Liver (tissue), 3 donors: ENCODE data around the gene EXOC4.

ENCODE experiments used
- NR2F2 ChIP-seq: IDR thresholded peaks from 2 replicates; pipeline ENCODE4 v1.6.1; 2016; ENCODE audit warnings: antibody characterized with exemption
- RAD21 ChIP-seq, 2 donors: IDR thresholded peaks; 2 replicates each; pipeline ENCODE4 v1.6.1; 2016; ENCODE audit warnings: antibody characterized with exemption in 2 of 2, mild to moderate bottlenecking in 2 of 2
- TAF1 ChIP-seq: conservative IDR thresholded peaks from 2 replicates; pipeline ENCODE4 v1.6.1; 2016; ENCODE audit warnings: antibody characterized with exemption, mild to moderate bottlenecking
- TF ChIP-seq, protein P1 (sequence below): fragments of 150-350 bp; IDR thresholded peaks from 2 replicates; pipeline ENCODE4 v1.5.1; 2017; ENCODE audit warnings: improper control_type of control experiment, low read depth, low read length; ENCODE audit not compliant: missing input control
- TF ChIP-seq, protein P2 (sequence below): IDR thresholded peaks from 2 replicates; pipeline ENCODE4 v1.6.1; 2016; ENCODE audit warnings: antibody characterized with exemption
- donor health status: healthy.
- donor health status: healthy.

DNA sequence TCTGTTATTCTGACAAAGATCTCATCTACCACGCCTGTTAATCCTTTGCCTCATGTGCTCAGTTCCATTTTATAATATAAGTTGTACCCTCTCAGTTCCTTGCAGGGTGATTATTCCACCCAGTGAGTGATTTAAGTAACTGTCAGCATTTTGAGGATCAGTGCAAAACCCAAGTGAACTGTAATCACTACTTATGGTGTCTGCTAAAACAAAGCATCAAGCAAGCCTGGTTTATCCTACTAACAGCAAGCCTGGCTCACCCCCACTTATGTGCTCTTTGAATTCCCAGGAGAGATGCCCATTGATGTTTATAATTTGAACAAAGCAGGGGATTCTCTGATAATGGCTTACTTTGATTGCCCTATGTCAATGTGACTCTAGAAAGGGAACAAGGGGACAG, 687.5 kb downstream of the EXOC4 start:
- TF ChIP-seq TAF1: no peak
- TF ChIP-seq, protein P1, sequence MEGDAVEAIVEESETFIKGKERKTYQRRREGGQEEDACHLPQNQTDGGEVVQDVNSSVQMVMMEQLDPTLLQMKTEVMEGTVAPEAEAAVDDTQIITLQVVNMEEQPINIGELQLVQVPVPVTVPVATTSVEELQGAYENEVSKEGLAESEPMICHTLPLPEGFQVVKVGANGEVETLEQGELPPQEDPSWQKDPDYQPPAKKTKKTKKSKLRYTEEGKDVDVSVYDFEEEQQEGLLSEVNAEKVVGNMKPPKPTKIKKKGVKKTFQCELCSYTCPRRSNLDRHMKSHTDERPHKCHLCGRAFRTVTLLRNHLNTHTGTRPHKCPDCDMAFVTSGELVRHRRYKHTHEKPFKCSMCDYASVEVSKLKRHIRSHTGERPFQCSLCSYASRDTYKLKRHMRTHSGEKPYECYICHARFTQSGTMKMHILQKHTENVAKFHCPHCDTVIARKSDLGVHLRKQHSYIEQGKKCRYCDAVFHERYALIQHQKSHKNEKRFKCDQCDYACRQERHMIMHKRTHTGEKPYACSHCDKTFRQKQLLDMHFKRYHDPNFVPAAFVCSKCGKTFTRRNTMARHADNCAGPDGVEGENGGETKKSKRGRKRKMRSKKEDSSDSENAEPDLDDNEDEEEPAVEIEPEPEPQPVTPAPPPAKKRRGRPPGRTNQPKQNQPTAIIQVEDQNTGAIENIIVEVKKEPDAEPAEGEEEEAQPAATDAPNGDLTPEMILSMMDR: no peak
- no peak for TF ChIP-seq RAD21 (IDR thresholded peaks at IDR 0.05)
- TF ChIP-seq, protein P2, sequence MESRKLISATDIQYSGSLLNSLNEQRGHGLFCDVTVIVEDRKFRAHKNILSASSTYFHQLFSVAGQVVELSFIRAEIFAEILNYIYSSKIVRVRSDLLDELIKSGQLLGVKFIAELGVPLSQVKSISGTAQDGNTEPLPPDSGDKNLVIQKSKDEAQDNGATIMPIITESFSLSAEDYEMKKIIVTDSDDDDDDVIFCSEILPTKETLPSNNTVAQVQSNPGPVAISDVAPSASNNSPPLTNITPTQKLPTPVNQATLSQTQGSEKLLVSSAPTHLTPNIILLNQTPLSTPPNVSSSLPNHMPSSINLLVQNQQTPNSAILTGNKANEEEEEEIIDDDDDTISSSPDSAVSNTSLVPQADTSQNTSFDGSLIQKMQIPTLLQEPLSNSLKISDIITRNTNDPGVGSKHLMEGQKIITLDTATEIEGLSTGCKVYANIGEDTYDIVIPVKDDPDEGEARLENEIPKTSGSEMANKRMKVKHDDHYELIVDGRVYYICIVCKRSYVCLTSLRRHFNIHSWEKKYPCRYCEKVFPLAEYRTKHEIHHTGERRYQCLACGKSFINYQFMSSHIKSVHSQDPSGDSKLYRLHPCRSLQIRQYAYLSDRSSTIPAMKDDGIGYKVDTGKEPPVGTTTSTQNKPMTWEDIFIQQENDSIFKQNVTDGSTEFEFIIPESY: no peak
- TF ChIP-seq NR2F2: no peak
